MG63 (cell line): ENCODE results near the gene KHNYN. TPM values are rescaled to one million over a fixed set of nuclear protein-coding genes. Genes with fewer than 3 reads are reported as not detected.
"Not testable (repeated sequence)": the region's sequence is repeated elsewhere in the genome, so short reads cannot be mapped to it uniquely, and the experiment has no call there.

ENCODE experiments used
- DNase-seq: peaks from one replicate; pipeline ENCODE4 v3.0.0-alpha.2; 2020
- H3K27me3 ChIP-seq: fragments of 250-450 bp; sonication (Bioruptor Pico); 2 replicates; pipeline ENCODE4 v1.5.1; 2020; ENCODE audit warnings: mild to moderate bottlenecking, moderate library complexity
- H3K36me3 ChIP-seq: fragments of 250-450 bp; sonication (Bioruptor Pico); 2 replicates; pipeline ENCODE4 v1.5.1; 2020; ENCODE audit warnings: mild to moderate bottlenecking, moderate library complexity
- H3K4me3 ChIP-seq: fragments of 250-450 bp; sonication (Bioruptor Pico); 2 replicates; pipeline ENCODE4 v1.5.1; 2020; ENCODE audit warnings: mild to moderate bottlenecking, moderate library complexity
- H3K9me3 ChIP-seq: fragments of 250-450 bp; sonication (Bioruptor Pico); 2 replicates; pipeline ENCODE4 v1.5.1; 2020; ENCODE audit warnings: mild to moderate bottlenecking, moderate library complexity
- total RNA-seq: library from RNA; depleted of rRNA; stranded (reverse); fragments of >200 nt; shearing (Covaris generic); gene quantifications from 2 replicates; pipeline ENCODE4 v1.2.3, GENCODE V29; 2014; ENCODE audit warnings: low replicate concordance

KHNYN gene
- total RNA-seq, 1 experiment from 2014 or later: 30.7 TPM

- Histone ChIP-seq H3K27me3 (no peaks in the 10 kb centered on the region), H3K4me3 (no peak overlapping the region; the same call in 1 of the 2 replicates)
These were observed 11.0 kb downstream of the KHNYN start for GRCh38 chr14:24440606-24441399.

GRCh38 chr14:24441485-24441884, 11.7 kb downstream of the KHNYN start:
- Histone ChIP-seq H3K36me3 (peaks cover 28% of the 10 kb centered on the region), H3K9me3 (no peaks in the 10 kb centered on the region), H3K4me3 (peak overlapping the region; percentile 78), H3K27me3 (no peaks in the 10 kb centered on the region)
- DNase-seq: no peak

More at GRCh38 chr14:24440606-24441399, 11.0 kb downstream of the KHNYN start:
- peaks cover 28% of the 10 kb centered on the region for H3K36me3 ChIP-seq
- no peak for DNase-seq
- H3K9me3 ChIP-seq: no peaks in the 10 kb centered on the region

DNA sequence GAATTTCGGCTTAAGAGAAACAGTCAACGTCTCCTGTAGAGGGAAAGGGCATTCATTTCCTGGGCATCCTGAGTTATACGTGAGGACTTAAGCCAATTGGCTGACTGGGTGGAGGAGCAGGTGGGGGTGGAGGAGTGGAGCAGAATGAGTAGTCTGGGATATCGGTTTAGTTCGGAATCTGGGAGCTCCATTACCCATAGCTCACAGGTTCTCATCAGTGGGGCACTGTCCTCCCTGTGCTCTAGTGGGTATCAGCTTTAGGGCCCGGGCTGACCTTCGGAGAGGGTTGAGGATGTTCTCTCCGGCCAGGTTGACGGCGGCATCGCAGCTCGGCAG, 12.1 kb downstream of the KHNYN start:
- Histone ChIP-seq H3K36me3 (peaks cover 27% of the 10 kb centered on the region), H3K27me3 (no peaks in the 10 kb centered on the region), H3K4me3 (peak overlapping the region; percentile 78), H3K9me3 (no peaks in the 10 kb centered on the region)
- no peak for DNase-seq

GRCh38 chr14:24442240-24443052, 12.7 kb downstream of the KHNYN start, which contains the start of gene SDR39U1:
Gene SDR39U1 (minus strand): TSS chr14:24442776. CDS start chr14:24442769, 7 bp downstream.
- DNase-seq: peak; percentile 92
- H3K36me3 ChIP-seq: peaks cover 21% of the 10 kb centered on the region
- H3K4me3 ChIP-seq: peak within 1 kb of the TSS; percentile 78
- H3K9me3 ChIP-seq: no peaks in the 10 kb centered on the region
- no peaks in the 10 kb centered on the region for H3K27me3 ChIP-seq

- Histone ChIP-seq H3K4me3 (peak overlapping the region; percentile 78), H3K27me3 (no peaks in the 10 kb centered on the region), H3K36me3 (peaks cover 14% of the 10 kb centered on the region), H3K9me3 (no peaks in the 10 kb centered on the region)
- no peak for DNase-seq
These were observed 13.4 kb downstream of the KHNYN start for GRCh38 chr14:24443053-24443665.

DNA sequence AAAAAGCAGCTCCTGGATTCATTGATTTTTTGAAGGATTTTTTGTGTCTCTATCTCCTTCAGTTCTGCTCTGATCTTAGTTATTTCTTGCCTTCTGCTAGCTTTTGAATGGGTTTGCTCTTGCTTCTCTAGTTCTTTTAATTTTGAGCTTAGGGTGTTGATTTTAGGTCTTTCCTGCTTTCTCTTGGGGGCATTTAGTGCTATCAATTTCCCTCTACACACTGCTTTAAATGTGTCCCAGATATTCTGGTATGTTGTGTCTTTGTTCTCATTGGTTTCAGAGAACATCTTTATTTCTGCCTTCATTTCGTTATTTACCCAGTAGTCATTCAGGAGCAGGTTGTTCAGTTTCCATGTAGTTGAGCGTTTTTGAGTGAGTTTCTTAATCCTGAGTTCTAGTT, 21.1 kb downstream of the KHNYN start:
- not testable (repeated sequence) for H3K36me3 ChIP-seq, H3K9me3 ChIP-seq, H3K4me3 ChIP-seq, H3K27me3 ChIP-seq, DNase-seq

DNA sequence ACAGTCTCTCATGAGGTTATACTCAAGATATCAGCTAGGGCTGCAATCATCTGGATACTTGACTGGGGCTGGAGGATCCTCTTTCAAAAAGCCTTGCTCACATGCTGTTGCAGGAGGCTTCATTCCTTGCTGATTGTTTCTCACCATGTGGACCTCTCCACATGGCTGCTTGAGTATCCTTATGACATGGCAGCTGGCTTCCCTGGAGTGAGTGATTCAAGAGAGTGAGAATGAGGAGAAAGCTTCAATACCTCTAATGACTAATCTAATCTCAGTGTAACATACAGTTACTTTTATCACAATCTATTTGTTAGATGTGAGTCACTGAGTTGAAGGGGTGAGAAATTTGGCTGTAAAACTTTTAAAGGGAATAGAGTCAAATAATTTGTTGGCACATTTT, 27.2 kb downstream of the KHNYN start:
- Histone ChIP-seq H3K9me3 (no peaks in the 10 kb centered on the region), H3K4me3 (no peak overlapping the region), H3K27me3 (no peaks in the 10 kb centered on the region), H3K36me3 (no peaks in the 10 kb centered on the region)
- DNase-seq: no peak

- Histone ChIP-seq H3K9me3 (no peaks in the 10 kb centered on the region), H3K4me3 (no peak overlapping the region), H3K27me3 (no peaks in the 10 kb centered on the region), H3K36me3 (no peaks in the 10 kb centered on the region)
- DNase-seq: no peak
These were observed 29.0 kb downstream of the KHNYN start for GRCh38 chr14:24458736-24459135.

- H3K4me3 ChIP-seq: no peak overlapping the region
- no peaks in the 10 kb centered on the region for H3K36me3 ChIP-seq
- DNase-seq: no peak
- no peaks in the 10 kb centered on the region for H3K27me3 ChIP-seq
- no peaks in the 10 kb centered on the region for H3K9me3 ChIP-seq
These were observed 29.6 kb downstream of the KHNYN start for GRCh38 chr14:24459331-24459730.

- H3K4me3 ChIP-seq: no peak overlapping the region
- no peaks in the 10 kb centered on the region for H3K9me3 ChIP-seq
- no peak for DNase-seq
- H3K27me3 ChIP-seq: no peaks in the 10 kb centered on the region
- H3K36me3 ChIP-seq: no peaks in the 10 kb centered on the region
These were observed 31.6 kb downstream of the KHNYN start for GRCh38 chr14:24461336-24461735.

- H3K9me3 ChIP-seq: no peaks in the 10 kb centered on the region
- no peaks in the 10 kb centered on the region for H3K36me3 ChIP-seq
- H3K27me3 ChIP-seq: no peaks in the 10 kb centered on the region
- DNase-seq: no peak
- no peak overlapping the region for H3K4me3 ChIP-seq
These were observed 33.5 kb downstream of the KHNYN start for GRCh38 chr14:24463017-24463883.

- Histone ChIP-seq H3K27me3 (no peaks in the 10 kb centered on the region), H3K36me3 (no peaks in the 10 kb centered on the region), H3K4me3 (no peak overlapping the region), H3K9me3 (no peaks in the 10 kb centered on the region)
- no peak for DNase-seq
These were observed 34.4 kb downstream of the KHNYN start for GRCh38 chr14:24463884-24464785.

GRCh38 chr14:24465368-24465767, 35.6 kb downstream of the KHNYN start:
- Histone ChIP-seq H3K36me3 (no peaks in the 10 kb centered on the region), H3K9me3 (no peaks in the 10 kb centered on the region), H3K27me3 (no peaks in the 10 kb centered on the region), H3K4me3 (no peak overlapping the region)
- DNase-seq: no peak

GRCh38 chr14:24465805-24466204, 36.1 kb downstream of the KHNYN start:
- Histone ChIP-seq H3K27me3 (no peaks in the 10 kb centered on the region), H3K4me3 (no peak overlapping the region), H3K36me3 (no peaks in the 10 kb centered on the region), H3K9me3 (no peaks in the 10 kb centered on the region)
- no peak for DNase-seq

GRCh38 chr14:24470450-24470849, 40.7 kb downstream of the KHNYN start:
- H3K4me3 ChIP-seq, H3K27me3 ChIP-seq, H3K9me3 ChIP-seq, H3K36me3 ChIP-seq, DNase-seq: not testable (repeated sequence)

DNA sequence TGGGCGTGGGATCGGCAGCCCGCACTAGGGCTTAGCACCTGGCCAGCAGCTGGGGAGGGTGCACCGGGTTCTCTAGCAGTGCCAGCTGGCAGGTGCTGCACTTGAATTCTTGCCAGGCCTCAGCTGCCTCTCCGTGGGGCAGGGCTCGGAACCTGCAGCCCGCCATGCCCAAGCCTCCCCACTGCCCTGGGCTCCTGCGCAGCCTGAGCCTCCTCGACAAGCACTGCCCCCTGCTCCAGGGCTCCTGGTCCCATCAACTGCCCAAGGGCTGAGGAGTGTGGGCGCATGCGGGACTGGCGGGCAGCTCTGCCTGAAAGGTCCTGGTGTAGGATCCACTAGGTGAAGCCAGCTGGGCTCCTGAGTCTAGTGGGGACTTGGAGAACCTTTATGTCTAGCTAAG, 43.5 kb downstream of the KHNYN start:
- DNase-seq: no peak
- Histone ChIP-seq H3K36me3 (no peaks in the 10 kb centered on the region), H3K27me3 (no peaks in the 10 kb centered on the region), H3K9me3 (no peaks in the 10 kb centered on the region), H3K4me3 (no peak overlapping the region)
